Omental fat pad (tissue), 4 donors: Measurements from ENCODE around the gene SLC9A4. TPM values are rescaled to one million over a fixed set of nuclear protein-coding genes. Genes with fewer than 3 reads are reported as not detected.
A peak's percentile ranks its signal among the peaks of the same experiment; 100 is the strongest.

Experiments used
- ATAC-seq: fragments of 150-250 bp; one replicate; pipeline ENCODE4 v1.9.1; 2016; ENCODE audit warnings: mild to moderate bottlenecking, moderate library complexity; ENCODE audit not compliant: low FRiP score
- DNase-seq: peaks from one replicate; pipeline ENCODE4 v3.0.0-alpha.2; 2019; ENCODE audit warnings: low spot score
- total RNA-seq, 4 donors: library from RNA; depleted of rRNA; stranded (reverse); fragments of >200 nt; gene quantifications; one replicate each; pipeline ENCODE4 v1.1.0, GENCODE V29; 2016
- TF ChIP-seq, protein P1 (sequence below), 3 donors: fragments of 450-650 bp; IDR thresholded peaks; one replicate each; pipeline ENCODE4 v1.5.1; 2016 to 2017; ENCODE audit warnings: antibody characterized with exemption in 3 of 3, mild to moderate bottlenecking in 3 of 3, moderate library complexity in 2 of 3

SLC9A4 gene, protein sequence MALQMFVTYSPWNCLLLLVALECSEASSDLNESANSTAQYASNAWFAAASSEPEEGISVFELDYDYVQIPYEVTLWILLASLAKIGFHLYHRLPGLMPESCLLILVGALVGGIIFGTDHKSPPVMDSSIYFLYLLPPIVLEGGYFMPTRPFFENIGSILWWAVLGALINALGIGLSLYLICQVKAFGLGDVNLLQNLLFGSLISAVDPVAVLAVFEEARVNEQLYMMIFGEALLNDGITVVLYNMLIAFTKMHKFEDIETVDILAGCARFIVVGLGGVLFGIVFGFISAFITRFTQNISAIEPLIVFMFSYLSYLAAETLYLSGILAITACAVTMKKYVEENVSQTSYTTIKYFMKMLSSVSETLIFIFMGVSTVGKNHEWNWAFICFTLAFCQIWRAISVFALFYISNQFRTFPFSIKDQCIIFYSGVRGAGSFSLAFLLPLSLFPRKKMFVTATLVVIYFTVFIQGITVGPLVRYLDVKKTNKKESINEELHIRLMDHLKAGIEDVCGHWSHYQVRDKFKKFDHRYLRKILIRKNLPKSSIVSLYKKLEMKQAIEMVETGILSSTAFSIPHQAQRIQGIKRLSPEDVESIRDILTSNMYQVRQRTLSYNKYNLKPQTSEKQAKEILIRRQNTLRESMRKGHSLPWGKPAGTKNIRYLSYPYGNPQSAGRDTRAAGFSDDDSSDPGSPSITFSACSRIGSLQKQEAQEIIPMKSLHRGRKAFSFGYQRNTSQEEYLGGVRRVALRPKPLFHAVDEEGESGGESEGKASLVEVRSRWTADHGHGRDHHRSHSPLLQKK
- not detected for total RNA-seq

DNA sequence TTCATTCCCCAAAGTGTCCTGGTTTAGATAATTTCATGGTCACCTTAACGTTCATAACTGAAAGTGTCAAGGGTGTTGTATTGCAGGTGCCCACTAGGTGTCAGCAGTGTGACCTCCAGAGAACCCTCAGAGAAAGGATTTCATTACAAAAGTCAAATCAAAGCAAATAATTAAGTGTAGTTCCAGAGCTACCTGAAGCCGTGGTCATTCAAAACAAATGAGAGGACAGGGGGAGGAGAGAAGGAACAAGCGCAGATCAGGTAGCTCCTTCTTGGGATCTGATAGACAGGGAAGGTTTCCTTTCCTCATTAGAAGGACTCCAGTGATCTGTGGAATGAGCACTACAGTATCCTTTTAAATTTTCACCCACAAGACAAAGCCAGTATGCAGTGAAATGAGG lies at the start of gene SLC9A4:
TSS of gene SLC9A4 (plus strand) at position 207 of the 400 bp plus-strand sequence. CDS start 534 bp downstream, outside the sequence.
- TF ChIP-seq, protein P1, sequence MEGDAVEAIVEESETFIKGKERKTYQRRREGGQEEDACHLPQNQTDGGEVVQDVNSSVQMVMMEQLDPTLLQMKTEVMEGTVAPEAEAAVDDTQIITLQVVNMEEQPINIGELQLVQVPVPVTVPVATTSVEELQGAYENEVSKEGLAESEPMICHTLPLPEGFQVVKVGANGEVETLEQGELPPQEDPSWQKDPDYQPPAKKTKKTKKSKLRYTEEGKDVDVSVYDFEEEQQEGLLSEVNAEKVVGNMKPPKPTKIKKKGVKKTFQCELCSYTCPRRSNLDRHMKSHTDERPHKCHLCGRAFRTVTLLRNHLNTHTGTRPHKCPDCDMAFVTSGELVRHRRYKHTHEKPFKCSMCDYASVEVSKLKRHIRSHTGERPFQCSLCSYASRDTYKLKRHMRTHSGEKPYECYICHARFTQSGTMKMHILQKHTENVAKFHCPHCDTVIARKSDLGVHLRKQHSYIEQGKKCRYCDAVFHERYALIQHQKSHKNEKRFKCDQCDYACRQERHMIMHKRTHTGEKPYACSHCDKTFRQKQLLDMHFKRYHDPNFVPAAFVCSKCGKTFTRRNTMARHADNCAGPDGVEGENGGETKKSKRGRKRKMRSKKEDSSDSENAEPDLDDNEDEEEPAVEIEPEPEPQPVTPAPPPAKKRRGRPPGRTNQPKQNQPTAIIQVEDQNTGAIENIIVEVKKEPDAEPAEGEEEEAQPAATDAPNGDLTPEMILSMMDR (IDR thresholded peaks at IDR 0.05) = no peak
- no peak for DNase-seq
- peak; percentile 59 for ATAC-seq

DNA sequence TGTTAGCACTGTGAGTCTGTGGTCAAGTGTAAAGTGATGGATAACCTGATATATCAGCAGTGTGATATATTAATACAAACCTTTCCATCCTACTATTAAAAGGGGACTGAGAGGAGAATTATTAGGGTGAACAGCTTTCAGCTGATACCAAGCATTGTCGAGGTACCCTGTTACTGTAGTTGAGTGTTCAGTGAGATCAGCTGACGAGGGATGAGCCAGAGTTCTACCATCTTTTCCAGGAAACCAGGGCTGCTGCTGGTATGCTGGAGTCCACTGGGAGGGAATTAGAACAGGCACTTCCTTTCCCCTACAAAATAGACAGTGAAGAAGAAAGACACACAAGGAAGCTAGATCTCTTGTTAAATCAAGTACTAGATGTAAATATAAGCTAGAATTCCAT lies 49.7 kb upstream of the SLC9A4 start:
- TF ChIP-seq, protein P1 (IDR thresholded peaks at IDR 0.05) = no peak
- DNase-seq = no peak
- no peak for ATAC-seq

DNA sequence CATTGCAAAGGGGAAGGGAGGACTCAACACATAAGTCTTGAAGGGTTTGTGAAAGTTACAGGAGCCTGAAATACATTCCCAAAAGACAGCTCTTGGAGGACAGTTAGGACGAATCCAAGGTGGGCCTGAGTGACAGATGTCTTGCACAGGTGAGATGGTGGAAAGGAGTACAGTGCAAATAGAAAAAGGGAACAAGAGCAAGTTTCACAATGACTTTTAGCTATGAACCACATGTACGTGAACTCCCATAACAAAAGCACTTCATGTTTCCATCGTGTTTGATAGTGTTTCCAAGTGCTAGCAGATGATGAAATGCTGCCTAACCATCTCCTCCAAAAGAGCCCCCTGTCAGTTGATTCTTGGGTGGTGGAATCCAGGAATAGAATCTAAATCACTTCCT lies 48.3 kb upstream of the SLC9A4 start:
- DNase-seq (no peak), ATAC-seq (no peak)
- TF ChIP-seq, protein P1 (IDR thresholded peaks at IDR 0.05) = no peak

DNA sequence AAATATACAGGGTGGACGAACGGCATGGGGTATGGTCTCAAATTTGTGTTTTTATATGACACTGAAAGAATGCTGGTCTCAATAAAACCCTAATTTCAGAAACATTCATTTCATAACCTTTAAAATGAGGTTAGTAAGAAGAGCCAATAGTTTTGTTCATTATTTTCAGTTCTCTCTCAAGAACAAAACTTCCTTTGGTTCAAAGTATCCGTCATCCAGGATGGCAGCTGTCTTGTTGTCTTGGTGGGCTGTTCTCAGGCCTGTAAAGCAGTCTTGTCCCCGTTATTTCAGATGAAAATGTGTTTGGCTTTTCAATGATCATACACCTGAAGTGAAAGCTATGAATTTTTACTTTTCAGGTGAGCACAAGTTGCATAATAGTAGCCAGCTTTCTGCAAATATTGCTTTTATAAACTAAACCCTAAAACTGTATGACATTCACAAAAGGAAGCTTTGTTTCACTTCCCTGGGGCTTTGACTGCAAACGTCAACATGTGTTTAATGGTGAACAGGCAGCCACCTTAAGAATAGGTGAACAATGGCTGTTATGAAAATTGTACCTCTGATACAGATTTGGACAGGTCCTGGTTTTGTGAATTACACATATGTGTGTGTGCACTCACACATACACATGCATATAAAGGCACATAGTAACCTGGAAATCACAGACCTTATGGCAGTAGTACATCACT lies 47.4 kb upstream of the SLC9A4 start:
- TF ChIP-seq, protein P1 (IDR thresholded peaks at IDR 0.05) = no peak
- ATAC-seq (no peak), DNase-seq (no peak)

DNA sequence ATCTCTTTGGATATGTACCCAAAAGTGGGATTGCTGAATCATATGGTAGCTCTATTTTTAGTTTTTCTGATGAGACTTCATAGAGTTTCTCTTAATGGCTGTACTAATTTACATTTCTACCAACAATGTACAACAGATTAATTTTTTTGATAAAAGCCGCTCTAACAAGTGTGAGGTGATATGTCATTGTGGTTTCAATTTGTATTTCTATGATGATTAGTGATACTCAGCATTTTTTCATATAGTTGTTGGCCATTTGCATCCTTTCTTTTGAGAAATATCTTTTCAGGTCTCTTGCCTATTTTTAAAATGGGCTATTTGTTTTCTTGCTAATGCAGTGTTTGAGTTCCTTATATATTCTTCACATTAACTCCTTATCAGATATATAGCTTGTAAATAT lies 45.8 kb upstream of the SLC9A4 start:
- TF ChIP-seq, protein P1 (IDR thresholded peaks at IDR 0.05) = no peak
- ATAC-seq (no peak), DNase-seq (no peak)

DNA sequence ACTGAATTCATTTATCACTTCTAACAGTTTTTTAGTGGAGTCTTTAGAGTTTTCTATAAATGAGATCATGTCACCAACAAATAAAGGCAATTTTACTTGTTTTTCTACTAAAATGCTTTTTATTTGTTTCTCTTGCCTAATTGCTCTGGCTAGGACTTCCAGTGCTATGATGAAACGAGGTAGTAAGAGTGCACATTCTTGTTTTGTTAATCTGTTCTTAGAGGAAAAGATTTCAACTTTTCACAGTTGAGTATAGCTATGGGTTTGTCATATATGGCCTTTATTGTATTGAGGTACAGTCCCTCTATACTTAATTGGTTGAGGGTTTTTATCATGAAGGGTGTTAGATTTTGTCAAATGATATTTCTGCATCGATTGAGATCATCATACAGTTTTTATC lies 44.5 kb upstream of the SLC9A4 start:
- ATAC-seq = no peak
- no peak for DNase-seq
- TF ChIP-seq, protein P1 (IDR thresholded peaks at IDR 0.05) = no peak
